Sigmoid colon (tissue), 7 donors: ENCODE results near the gene CMSS1. TPM values are rescaled to one million over a fixed set of nuclear protein-coding genes. Genes with fewer than 3 reads are reported as not detected.

Source experiments
- DNase-seq: peaks from one replicate; pipeline ENCODE4 v3.0.0-alpha.2; 2019
- H3K27ac ChIP-seq, 4 donors: fragments of 200-600 bp; sonication (generic); one replicate each; pipeline ENCODE4 v1.5.1; 2016 to 2019; ENCODE audit warnings: mild to moderate bottlenecking in 1 of 4
- H3K27me3 ChIP-seq, 3 donors: fragments of 200-600 bp; sonication (generic); one replicate each; pipeline ENCODE4 v1.5.1; 2019; ENCODE audit warnings: mild to moderate bottlenecking in 1 of 3
- H3K36me3 ChIP-seq, 4 donors: fragments of 200-600 bp; sonication (generic); one replicate each; pipeline ENCODE4 v1.5.1; 2016 to 2019
- H3K4me1 ChIP-seq, 4 donors: fragments of 200-600 bp; sonication (generic); one replicate each; pipeline ENCODE4 v1.5.1; 2017 to 2019
- H3K4me3 ChIP-seq, 4 donors: fragments of 200-600 bp; sonication (generic); one replicate each; pipeline ENCODE4 v1.5.1; 2017 to 2019; ENCODE audit warnings: mild to moderate bottlenecking in 2 of 4, moderate library complexity in 1 of 4
- H3K9me3 ChIP-seq, 4 donors: fragments of 200-600 bp in 3 of 4; sonication (generic) in 3 of 4; one replicate each; pipeline versions ENCODE4 v1.5.1 to v1.6.1; 2013 to 2019
- EP300 ChIP-seq, 4 donors: sonication (generic); formaldehyde crosslinking; IDR thresholded peaks; one replicate each; pipeline ENCODE4 v1.6.1; 2017; ENCODE audit warnings: antibody characterized with exemption in 4 of 4
- POLR2A ChIP-seq, 2 donors: fragments of 450-650 bp; IDR thresholded peaks; one replicate each; pipeline ENCODE4 v1.6.1; 2016; ENCODE audit warnings: antibody characterized with exemption in 2 of 2, mild to moderate bottlenecking in 2 of 2, moderate library complexity in 2 of 2
- POLR2AphosphoS5 ChIP-seq, 4 donors: sonication (generic); formaldehyde crosslinking; IDR thresholded peaks; one replicate each; pipeline ENCODE4 v1.6.1; 2017; ENCODE audit warnings: antibody characterized with exemption in 4 of 4
- WGBS, 2 donors: extraction: QIAGEN DNeasy Blood & Tissue Kit; methylation state at CpG; one replicate each; pipeline ENCODE4 v1.1.7; 2013; 5-methylcytosine and 5-hydroxymethylcytosine counted together
- intact Hi-C: fragments of 100-400 bp; cut with DNase I; formaldehyde crosslinking; loops from one replicate; pipeline ENCODE4 v1.15.1; 2023
- polyA plus RNA-seq, 3 donors: library from polyadenylated mRNA; stranded (reverse); fragments of 200-250 nt; gene quantifications; one replicate each; pipeline ENCODE4 v1.2.3, GENCODE V29; 2013
- total RNA-seq, 4 donors: library from RNA; depleted of rRNA; stranded (reverse); fragments of >200 nt; gene quantifications; one replicate each; pipeline ENCODE4 v1.1.0, GENCODE V29; 2016
- TF ChIP-seq, protein P1 (sequence below), 4 experiments: fragments of 450-650 bp in 3 of 4; fragments of 200-600 bp in 1 of 4; IDR thresholded peaks; one replicate each; pipeline ENCODE4 v1.5.1; 2016 to 2019; ENCODE audit warnings: antibody characterized with exemption in 4 of 4, mild to moderate bottlenecking in 3 of 4, moderate library complexity in 2 of 4
- donor health status: healthy with polysubstance abuse.
- donor health status: Bipolar disorder and iron deficiency.
- donor health status: healthy.

Gene CMSS1
- total and polyA plus RNA-seq, 7 donors = 6.0 to 19.4 (median 13.9) TPM

DNA sequence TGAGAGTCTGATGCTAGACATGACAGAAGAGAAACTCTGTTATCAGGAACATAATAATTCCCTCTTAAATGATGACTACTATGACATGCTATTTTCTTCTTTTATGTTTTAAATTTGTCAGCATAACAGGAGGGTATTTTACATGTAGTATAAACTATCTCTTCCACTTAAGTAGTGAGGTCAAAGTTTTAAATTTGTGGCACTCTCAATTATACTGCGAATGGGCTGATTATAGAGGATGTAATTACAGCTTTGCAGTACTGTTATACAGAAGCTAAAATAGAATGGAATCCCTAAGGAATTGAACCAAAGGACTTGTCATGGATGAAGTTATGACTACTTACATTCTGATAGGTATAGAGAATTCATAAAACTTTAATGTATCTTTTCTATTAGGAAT lies 34.3 kb downstream of the CMSS1 start:
- Histone ChIP-seq H3K27ac (peak overlapping the region; percentile 23 to 95 (median 74)), H3K36me3 (peaks cover 0 to 18% (median 5%) of the 10 kb centered on the region in 4 donors), H3K4me1 (peaks cover 0 to 95% (median 71%) of the 10 kb centered on the region in 4 donors), H3K9me3 (no peaks in the 10 kb centered on the region), H3K4me3 (no peak overlapping the region), H3K27me3 (no peaks in the 10 kb centered on the region)
- intact Hi-C loops = no loop called here
- no peak for DNase-seq
- 79 to 87% methylated on average over 1 of the region's 1 CpG for WGBS, 2 donors
- TF ChIP-seq EP300 (IDR thresholded peaks at IDR 0.05) (no peak), POLR2A (IDR thresholded peaks at IDR 0.05) (no peak), POLR2AphosphoS5 (IDR thresholded peaks at IDR 0.05) (no peak)
- TF ChIP-seq, protein P1, sequence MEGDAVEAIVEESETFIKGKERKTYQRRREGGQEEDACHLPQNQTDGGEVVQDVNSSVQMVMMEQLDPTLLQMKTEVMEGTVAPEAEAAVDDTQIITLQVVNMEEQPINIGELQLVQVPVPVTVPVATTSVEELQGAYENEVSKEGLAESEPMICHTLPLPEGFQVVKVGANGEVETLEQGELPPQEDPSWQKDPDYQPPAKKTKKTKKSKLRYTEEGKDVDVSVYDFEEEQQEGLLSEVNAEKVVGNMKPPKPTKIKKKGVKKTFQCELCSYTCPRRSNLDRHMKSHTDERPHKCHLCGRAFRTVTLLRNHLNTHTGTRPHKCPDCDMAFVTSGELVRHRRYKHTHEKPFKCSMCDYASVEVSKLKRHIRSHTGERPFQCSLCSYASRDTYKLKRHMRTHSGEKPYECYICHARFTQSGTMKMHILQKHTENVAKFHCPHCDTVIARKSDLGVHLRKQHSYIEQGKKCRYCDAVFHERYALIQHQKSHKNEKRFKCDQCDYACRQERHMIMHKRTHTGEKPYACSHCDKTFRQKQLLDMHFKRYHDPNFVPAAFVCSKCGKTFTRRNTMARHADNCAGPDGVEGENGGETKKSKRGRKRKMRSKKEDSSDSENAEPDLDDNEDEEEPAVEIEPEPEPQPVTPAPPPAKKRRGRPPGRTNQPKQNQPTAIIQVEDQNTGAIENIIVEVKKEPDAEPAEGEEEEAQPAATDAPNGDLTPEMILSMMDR (IDR thresholded peaks at IDR 0.05) = no peak

GRCh38 chr3:99852851-99853250 lies 35.2 kb downstream of the CMSS1 start:
- Histone ChIP-seq H3K9me3 (no peaks in the 10 kb centered on the region), H3K36me3 (peaks cover 0 to 18% (median 5%) of the 10 kb centered on the region in 4 donors), H3K27ac (peak overlapping the region; percentile 23 to 95 (median 74)), H3K4me3 (no peak overlapping the region), H3K4me1 (peaks cover 0 to 95% (median 70%) of the 10 kb centered on the region in 4 donors), H3K27me3 (no peaks in the 10 kb centered on the region)
- WGBS, 2 donors = 79 to 86% methylated on average over 1 of the region's 1 CpG
- no peak for DNase-seq
- intact Hi-C loops = no loop called here
- TF ChIP-seq, protein P1 (IDR thresholded peaks at IDR 0.05) = no peak
- no peak for TF ChIP-seq POLR2AphosphoS5 (IDR thresholded peaks at IDR 0.05)

GRCh38 chr3:99854756-99855298 lies 37.2 kb downstream of the CMSS1 start:
- Histone ChIP-seq H3K4me1 (peaks cover 0 to 97% (median 81%) of the 10 kb centered on the region in 4 donors), H3K9me3 (no peaks in the 10 kb centered on the region), H3K36me3 (peaks cover 0 to 15% (median 5%) of the 10 kb centered on the region in 4 donors), H3K27ac (peak overlapping the region in 3 of 4 donors; percentile 2 to 95 (median 94)), H3K27me3 (no peaks in the 10 kb centered on the region), H3K4me3 (no peak overlapping the region)
- DNase-seq = no peak
- TF ChIP-seq POLR2A (IDR thresholded peaks at IDR 0.05) (no peak), EP300 (IDR thresholded peaks at IDR 0.05) (no peak), POLR2AphosphoS5 (IDR thresholded peaks at IDR 0.05) (no peak)
- TF ChIP-seq, protein P1 (IDR thresholded peaks at IDR 0.05) = no peak
- 55 to 73% methylated on average over 1 of the region's 1 CpG for WGBS, 2 donors
- intact Hi-C loops = no loop called here

DNA sequence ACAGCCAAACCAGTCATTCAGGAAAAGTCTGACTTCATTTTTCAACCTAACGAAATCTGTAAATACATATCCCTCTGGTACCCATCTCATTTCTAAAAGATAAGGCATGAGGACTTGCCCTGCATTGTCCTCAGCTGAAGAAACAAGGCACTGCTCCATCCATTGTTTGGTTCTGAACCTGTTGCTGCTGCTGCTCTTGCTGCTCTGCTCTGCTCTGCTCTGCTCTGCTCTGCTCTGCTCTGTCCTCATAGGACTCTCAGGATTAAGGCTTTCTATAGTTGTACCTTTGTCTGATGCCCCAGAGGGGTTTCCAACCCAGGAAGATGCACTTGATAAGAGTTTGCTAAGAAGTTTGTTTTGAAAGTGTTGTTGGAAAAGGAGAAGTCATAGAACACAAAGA lies 38.2 kb downstream of the CMSS1 start:
- Histone ChIP-seq H3K27me3 (no peaks in the 10 kb centered on the region), H3K27ac (peak overlapping the region; percentile 38 to 95 (median 92))
- WGBS, 2 donors = 88 to 92% methylated on average over 1 of the region's 1 CpG

More for the DNA sequence above, 38.2 kb downstream of the CMSS1 start:
- no peak for TF ChIP-seq POLR2AphosphoS5 (IDR thresholded peaks at IDR 0.05)
- TF ChIP-seq POLR2A (IDR thresholded peaks at IDR 0.05) = no peak
- no peak for TF ChIP-seq EP300 (IDR thresholded peaks at IDR 0.05)
- TF ChIP-seq, protein P1 (IDR thresholded peaks at IDR 0.05) = no peak
- Histone ChIP-seq H3K4me3 (no peak overlapping the region), H3K36me3 (peaks cover 0 to 6% (median 0%) of the 10 kb centered on the region in 4 donors), H3K9me3 (no peaks in the 10 kb centered on the region), H3K4me1 (peaks cover 0 to 99% (median 88%) of the 10 kb centered on the region in 4 donors)
- no peak for DNase-seq
- intact Hi-C loops = no loop called here
